Immature natural killer cell (primary cell): Measurements from ENCODE around the gene SPG11. TPM values are rescaled to one million over a fixed set of nuclear protein-coding genes. Genes with fewer than 3 reads are reported as not detected.
"Not testable (repeated sequence)": the region's sequence is repeated elsewhere in the genome, so short reads cannot be mapped to it uniquely, and the experiment has no call there.

Experiments used
- DNase-seq, 3 donors: peaks; one replicate each; pipeline ENCODE4 v3.0.0; 2022; ENCODE audit warnings: mixed read lengths in 1 of 3
- H3K27ac Mint-ChIP-seq, 6 donors: one replicate each; pipeline ENCODE4 v1.8.0; 2020; ENCODE audit warnings: mixed read lengths in 6 of 6, mild to moderate bottlenecking in 5 of 6, inconsistent platforms in 4 of 6, moderate library complexity in 3 of 6
- H3K27me3 Mint-ChIP-seq, 3 donors: one replicate each; pipeline ENCODE4 v1.8.0; 2020 to 2021; ENCODE audit warnings: low read depth in 3 of 3, mild to moderate bottlenecking in 3 of 3, mixed read lengths in 3 of 3, moderate library complexity in 3 of 3, inconsistent platforms in 1 of 3
- H3K36me3 Mint-ChIP-seq, 3 donors: one replicate each; pipeline ENCODE4 v1.8.0; 2020; ENCODE audit warnings: mixed read lengths in 3 of 3, inconsistent platforms in 2 of 3, mild to moderate bottlenecking in 2 of 3
- H3K4me1 Mint-ChIP-seq, 2 donors: one replicate each; pipeline ENCODE4 v1.8.0; 2020; ENCODE audit warnings: inconsistent platforms in 2 of 2, mild to moderate bottlenecking in 2 of 2, mixed read lengths in 2 of 2, moderate library complexity in 1 of 2
- H3K4me3 Mint-ChIP-seq, 5 donors: one replicate each; pipeline ENCODE4 v1.8.0; 2020; ENCODE audit warnings: mild to moderate bottlenecking in 5 of 5, mixed read lengths in 5 of 5, inconsistent platforms in 3 of 5, moderate library complexity in 3 of 5
- H3K9me3 Mint-ChIP-seq, 6 donors: one replicate each; pipeline ENCODE4 v1.8.0; 2020; ENCODE audit warnings: mild to moderate bottlenecking in 6 of 6, mixed read lengths in 6 of 6, inconsistent platforms in 4 of 6, moderate library complexity in 3 of 6
- polyA plus RNA-seq, 3 donors: library from polyadenylated mRNA; unstranded; fragments of 300-500 nt; fragmentation: Illumina TruSeq; gene quantifications; one replicate each; pipeline ENCODE4 v1.2.3, GENCODE V29; 2021

Gene SPG11
- polyA plus RNA-seq, 3 donors from 2014 or later, result 22.0 to 37.3 (median 26.1) TPM

- H3K4me1 Mint-ChIP-seq, result peaks cover 0 to 2% of the 10 kb centered on the region in 2 donors
- H3K36me3 Mint-ChIP-seq, result peaks cover 12 to 31% (median 19%) of the 10 kb centered on the region in 3 donors
- no peak for DNase-seq
- H3K27ac Mint-ChIP-seq, result peak overlapping the region in 2 of 6 donors; percentile 46 to 64
- H3K4me3 Mint-ChIP-seq, result no peak overlapping the region
- H3K27me3 Mint-ChIP-seq, result peaks cover 0 to 2% (median 0%) of the 10 kb centered on the region in 3 donors
- no peaks in the 10 kb centered on the region for H3K9me3 Mint-ChIP-seq
Observed at GRCh38 chr15:44565387-44566154, 97.9 kb downstream of the SPG11 start.

DNA sequence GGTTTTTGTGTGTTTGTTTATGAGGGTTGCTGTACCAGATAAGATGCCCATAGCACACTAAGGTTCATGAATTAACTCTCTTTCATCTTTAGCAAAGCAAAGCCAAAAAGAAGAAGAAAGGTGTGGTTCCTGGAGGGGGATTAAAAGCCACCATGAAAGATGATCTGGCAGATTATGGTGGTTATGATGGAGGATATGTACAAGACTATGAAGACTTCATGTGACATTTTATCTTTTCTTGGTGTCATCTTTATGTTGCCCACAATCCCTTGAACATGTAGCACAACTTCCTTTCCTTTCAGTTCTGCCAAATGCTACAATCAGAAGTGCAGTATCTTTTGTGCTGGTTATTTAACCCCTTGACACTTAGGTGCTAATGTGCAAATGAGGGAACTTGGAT is 102.5 kb downstream of the SPG11 start:
- H3K27me3 Mint-ChIP-seq, H3K4me3 Mint-ChIP-seq, H3K4me1 Mint-ChIP-seq, DNase-seq, H3K9me3 Mint-ChIP-seq: not testable (repeated sequence)
- H3K27ac Mint-ChIP-seq, result peak overlapping the region; percentile 38 to 74 (median 47)
- peaks cover 9 to 39% (median 22%) of the 10 kb centered on the region in 3 donors for H3K36me3 Mint-ChIP-seq

DNA sequence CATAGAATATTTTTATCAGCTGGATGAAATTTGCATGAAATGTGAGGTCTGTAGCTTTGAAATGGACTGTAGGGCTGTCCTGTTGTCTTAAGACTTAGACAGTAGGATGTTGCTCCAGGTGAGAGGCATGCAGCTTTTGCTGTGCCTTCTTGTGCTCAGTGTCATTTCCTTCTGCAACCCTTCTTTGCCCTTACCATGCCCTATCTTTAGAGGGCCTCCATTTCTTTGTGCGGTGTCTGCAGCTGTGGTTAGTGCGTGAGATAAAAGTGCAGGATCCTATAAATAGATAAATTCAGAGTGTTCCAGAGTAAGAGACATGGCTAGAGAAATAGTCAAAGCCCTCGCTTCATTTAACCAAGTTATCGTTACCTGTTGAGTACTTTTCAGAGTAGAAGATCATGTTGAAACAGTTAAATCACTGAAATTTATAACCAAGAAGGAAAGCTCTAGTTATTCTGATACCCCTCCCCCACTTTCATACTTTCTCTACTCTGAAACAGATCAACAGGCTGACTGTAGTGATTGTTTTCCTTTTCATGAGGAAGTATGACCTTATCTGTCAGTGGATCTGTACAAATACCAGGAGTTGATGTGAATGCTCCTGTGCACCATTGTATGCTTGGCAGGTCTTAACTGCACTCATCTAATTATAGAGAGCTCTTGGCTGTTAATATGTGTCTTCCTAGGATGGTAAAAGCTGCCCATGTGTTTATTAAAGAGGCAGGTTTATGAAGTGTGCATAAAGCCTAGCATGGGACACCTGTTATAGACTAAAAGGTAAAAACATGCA is 108.3 kb downstream of the SPG11 start:
- H3K27me3 Mint-ChIP-seq, result no peaks in the 10 kb centered on the region
- no peak overlapping the region for H3K4me3 Mint-ChIP-seq

DNA sequence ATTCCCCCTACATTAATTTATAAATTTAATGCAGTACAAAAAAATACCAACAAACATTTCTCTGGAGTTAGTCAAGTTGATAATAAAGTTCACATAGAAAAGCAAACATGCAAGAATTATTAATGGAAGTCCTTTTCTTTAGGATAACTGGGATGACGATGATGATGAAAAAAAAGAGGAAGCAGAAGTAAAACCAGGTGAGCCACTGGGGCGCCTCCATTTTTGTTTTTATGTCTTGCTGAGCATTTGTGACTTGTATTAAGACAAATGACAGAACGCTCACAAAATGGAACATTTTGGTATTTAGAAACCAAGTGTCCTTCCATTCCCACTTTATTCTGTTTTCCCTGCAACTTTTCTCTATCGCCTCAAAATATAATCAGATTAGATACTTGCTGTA is 112.7 kb downstream of the SPG11 start:
- H3K4me3 Mint-ChIP-seq, result no peak overlapping the region
- H3K36me3 Mint-ChIP-seq, result peaks cover 3 to 19% (median 12%) of the 10 kb centered on the region in 3 donors
- H3K27ac Mint-ChIP-seq, result peak overlapping the region in 4 of 6 donors; percentile 27 to 71 (median 48)

More for the DNA sequence above, 108.3 kb downstream of the SPG11 start:
- no peak for DNase-seq
- H3K9me3 Mint-ChIP-seq, result no peaks in the 10 kb centered on the region
- peaks cover 0 to 27% of the 10 kb centered on the region in 2 donors for H3K4me1 Mint-ChIP-seq
- H3K36me3 Mint-ChIP-seq, result peaks cover 6 to 30% (median 30%) of the 10 kb centered on the region in 3 donors
- H3K27ac Mint-ChIP-seq, result peak overlapping the region in 2 of 6 donors; percentile 30 to 70

GRCh38 chr15:44550256-44550655 is 113.2 kb downstream of the SPG11 start:
- Mint-ChIP-seq H3K4me3 (no peak overlapping the region), H3K27me3 (no peaks in the 10 kb centered on the region), H3K4me1 (peaks cover 24 to 59% of the 10 kb centered on the region in 2 donors), H3K36me3 (peaks cover 0 to 16% (median 8%) of the 10 kb centered on the region in 3 donors), H3K9me3 (no peaks in the 10 kb centered on the region), H3K27ac (peak overlapping the region in 4 of 6 donors; percentile 27 to 71 (median 41))
- peak; percentile 21 to 41 (median 25) for DNase-seq

More for the DNA sequence above, 112.7 kb downstream of the SPG11 start:
- Mint-ChIP-seq H3K27me3 (no peaks in the 10 kb centered on the region), H3K9me3 (no peaks in the 10 kb centered on the region), H3K4me1 (peaks cover 21 to 58% of the 10 kb centered on the region in 2 donors)
- no peak for DNase-seq

DNA sequence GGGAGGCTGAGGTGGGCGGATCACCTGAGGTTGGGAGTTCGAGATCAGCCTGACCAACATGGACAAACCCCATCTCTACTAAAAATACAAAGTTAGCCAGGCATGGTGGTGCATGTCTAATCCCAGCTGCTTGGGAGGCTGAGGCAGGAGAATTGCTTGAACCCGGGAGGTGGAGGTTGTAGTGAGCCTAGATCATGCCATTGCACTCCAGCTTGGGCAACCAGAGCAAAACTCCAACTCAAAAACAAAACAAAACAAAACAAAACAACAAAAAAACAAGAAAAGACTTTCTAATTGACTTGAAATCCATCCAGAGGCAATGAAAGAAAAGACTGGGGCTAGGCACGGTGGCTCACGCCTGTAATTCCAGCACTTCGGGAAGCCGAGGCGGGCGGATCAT is 114.3 kb downstream of the SPG11 start:
- peaks cover 25 to 48% of the 10 kb centered on the region in 2 donors for H3K4me1 Mint-ChIP-seq
- not testable (repeated sequence) for DNase-seq, H3K27me3 Mint-ChIP-seq, H3K36me3 Mint-ChIP-seq, H3K9me3 Mint-ChIP-seq, H3K4me3 Mint-ChIP-seq
- H3K27ac Mint-ChIP-seq, result peak overlapping the region in 1 of 6 donors; percentile 16

GRCh38 chr15:44545913-44546802 is 117.3 kb downstream of the SPG11 start:
- no peaks in the 10 kb centered on the region for H3K27me3 Mint-ChIP-seq
- peak in 1 of 3 donors; percentile 38 for DNase-seq
- H3K4me1 Mint-ChIP-seq, result peaks cover 48 to 75% of the 10 kb centered on the region in 2 donors
- H3K4me3 Mint-ChIP-seq, result peak overlapping the region in 3 of 5 donors; percentile 19 to 63 (median 53)
- H3K36me3 Mint-ChIP-seq, result peaks cover 0 to 4% (median 0%) of the 10 kb centered on the region in 3 donors
- H3K9me3 Mint-ChIP-seq, result no peaks in the 10 kb centered on the region
- peak overlapping the region; percentile 57 to 88 (median 84) for H3K27ac Mint-ChIP-seq

GRCh38 chr15:44544745-44545144 is 118.7 kb downstream of the SPG11 start:
- Mint-ChIP-seq H3K27ac (peak overlapping the region in 3 of 6 donors; percentile 34 to 46 (median 45)), H3K4me1 (peaks cover 58 to 71% of the 10 kb centered on the region in 2 donors)
- H3K36me3 Mint-ChIP-seq, DNase-seq, H3K27me3 Mint-ChIP-seq, H3K9me3 Mint-ChIP-seq, H3K4me3 Mint-ChIP-seq: not testable (repeated sequence)

- H3K9me3 Mint-ChIP-seq, result no peaks in the 10 kb centered on the region
- no peak overlapping the region for H3K4me3 Mint-ChIP-seq
- peak overlapping the region in 3 of 6 donors; percentile 13 to 62 (median 26) for H3K27ac Mint-ChIP-seq
- H3K36me3 Mint-ChIP-seq, result peaks cover 0 to 3% (median 3%) of the 10 kb centered on the region in 3 donors
- peaks cover 0 to 10% (median 0%) of the 10 kb centered on the region in 3 donors for H3K27me3 Mint-ChIP-seq
- H3K4me1 Mint-ChIP-seq, result peaks cover 65 to 72% of the 10 kb centered on the region in 2 donors
- no peak for DNase-seq
Observed at GRCh38 chr15:44542596-44542995, 120.9 kb downstream of the SPG11 start.

GRCh38 chr15:44541282-44541958 is 122.0 kb downstream of the SPG11 start:
- peaks cover 0 to 15% (median 3%) of the 10 kb centered on the region in 3 donors for H3K27me3 Mint-ChIP-seq
- peak overlapping the region in 5 of 6 donors; percentile 10 to 53 (median 39) for H3K27ac Mint-ChIP-seq
- no peak for DNase-seq
- H3K36me3 Mint-ChIP-seq, result peaks cover 0 to 3% (median 3%) of the 10 kb centered on the region in 3 donors
- no peak overlapping the region for H3K4me3 Mint-ChIP-seq
- H3K4me1 Mint-ChIP-seq, result peaks cover 62 to 66% of the 10 kb centered on the region in 2 donors
- no peaks in the 10 kb centered on the region for H3K9me3 Mint-ChIP-seq

DNA sequence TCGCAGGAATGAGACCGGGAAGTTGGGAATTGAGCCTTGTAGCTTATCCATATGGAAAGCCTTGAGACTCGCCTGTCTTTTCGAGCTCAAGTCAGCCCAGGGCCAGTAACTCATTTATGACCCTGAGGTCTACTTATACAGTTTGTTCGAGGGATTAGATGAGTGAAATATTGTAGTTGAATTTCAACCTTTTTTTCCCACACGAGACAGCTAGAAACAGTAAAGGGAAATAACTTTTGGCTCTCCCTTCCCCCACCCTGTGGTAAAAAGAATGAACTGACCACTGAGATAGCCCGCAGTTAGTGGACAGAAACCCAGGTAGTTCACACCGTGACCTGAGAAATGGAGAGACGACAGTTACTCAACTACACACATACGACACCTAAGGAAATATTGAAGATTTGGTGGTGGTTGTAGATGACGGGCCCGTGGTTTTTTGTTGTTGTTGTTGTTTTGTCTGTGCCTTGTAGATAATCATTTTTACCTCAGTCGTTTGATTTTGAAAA is 125.7 kb downstream of the SPG11 start:
- peaks cover 0 to 3% (median 3%) of the 10 kb centered on the region in 3 donors for H3K36me3 Mint-ChIP-seq
- no peaks in the 10 kb centered on the region for H3K9me3 Mint-ChIP-seq
- peaks cover 52 to 57% of the 10 kb centered on the region in 2 donors for H3K4me1 Mint-ChIP-seq
- peak overlapping the region; percentile 86 to 91 (median 90) for H3K4me3 Mint-ChIP-seq
- peak; percentile 22 to 38 (median 32) for DNase-seq
- peaks cover 6 to 19% (median 7%) of the 10 kb centered on the region in 3 donors for H3K27me3 Mint-ChIP-seq
- peak overlapping the region; percentile 85 to 98 (median 97) for H3K27ac Mint-ChIP-seq

DNA sequence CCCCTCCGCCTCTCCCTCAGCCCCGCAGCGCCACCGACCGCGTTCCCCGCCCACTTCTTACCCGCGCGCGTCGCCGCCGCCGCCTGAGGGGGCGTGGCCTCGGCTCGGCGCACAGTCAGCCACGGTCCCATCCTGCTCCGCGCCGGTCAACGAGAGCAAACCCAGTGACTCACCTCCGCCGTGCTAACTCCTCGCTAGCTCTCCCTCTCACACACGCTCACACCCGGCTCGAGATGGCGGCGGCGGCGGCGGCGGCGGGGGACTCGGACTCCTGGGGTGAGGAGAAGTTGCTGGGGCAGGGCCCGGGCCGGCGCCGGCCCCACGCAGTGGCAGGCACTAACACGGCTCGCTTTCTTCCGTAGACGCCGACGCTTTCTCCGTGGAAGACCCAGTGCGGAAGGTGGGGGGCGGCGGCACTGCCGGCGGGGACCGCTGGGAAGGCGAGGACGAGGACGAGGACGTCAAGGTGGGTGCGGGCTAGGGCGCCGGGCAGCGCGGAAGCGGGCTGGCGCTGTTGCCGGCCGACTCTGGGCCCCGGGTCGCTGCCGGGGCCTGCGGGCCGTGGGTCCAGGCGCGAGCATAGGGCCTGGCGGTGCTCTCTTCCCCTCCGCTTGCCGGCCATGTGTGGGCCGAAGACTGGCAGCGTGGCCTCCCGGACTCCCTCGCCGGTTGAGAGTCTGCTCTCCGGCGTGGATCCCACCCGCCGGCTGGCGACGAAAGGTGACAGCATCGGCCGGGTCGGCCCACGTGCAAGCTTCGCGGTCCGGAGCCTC is 126.3 kb downstream of the SPG11 start, which contains the start of gene EIF3J:
Gene EIF3J (plus strand): TSS at position 186 of the 773 bp plus-strand sequence. CDS start 48 bp downstream, at position 234.
- Mint-ChIP-seq H3K4me1 (peaks cover 47 to 51% of the 10 kb centered on the region in 2 donors), H3K9me3 (no peaks in the 10 kb centered on the region), H3K27ac (peak within 1 kb of the TSS; percentile 85 to 98 (median 97)), H3K4me3 (peak within 1 kb of the TSS; percentile 86 to 91 (median 90)), H3K27me3 (peaks cover 6 to 19% (median 7%) of the 10 kb centered on the region in 3 donors), H3K36me3 (peaks cover 0 to 3% (median 3%) of the 10 kb centered on the region in 3 donors)
- peak; percentile 94 to 96 (median 96) for DNase-seq
